Suprapubic skin (tissue), 4 donors: Measurements from ENCODE around the gene ANO3.

Experiments used
- CTCF ChIP-seq, 2 donors: fragments of 200-600 bp in 1 of 2; fragments of 450-650 bp in 1 of 2; sonication (generic) in 1 of 2; IDR thresholded peaks; one replicate each; pipeline ENCODE4 v1.5.1; 2016 to 2019; ENCODE audit warnings: antibody characterized with exemption in 2 of 2, mild to moderate bottlenecking in 1 of 2, moderate library complexity in 1 of 2
- EP300 ChIP-seq: sonication (generic); formaldehyde crosslinking; IDR thresholded peaks from one replicate; pipeline ENCODE4 v1.6.1; 2017; ENCODE audit warnings: antibody characterized with exemption
- POLR2A ChIP-seq, 2 donors: fragments of 450-650 bp; IDR thresholded peaks; one replicate each; pipeline ENCODE4 v1.6.1; 2017; ENCODE audit warnings: antibody characterized with exemption in 2 of 2, mild to moderate bottlenecking in 2 of 2, moderate library complexity in 2 of 2
- POLR2AphosphoS5 ChIP-seq, 3 donors: sonication (generic); formaldehyde crosslinking; IDR thresholded peaks; one replicate each; pipeline ENCODE4 v1.6.1; 2017; ENCODE audit warnings: antibody characterized with exemption in 3 of 3

GRCh38 chr11:26623076-26623659 is 291.2 kb downstream of the ANO3 start:
- TF ChIP-seq CTCF (IDR thresholded peaks at IDR 0.05) (no peak), EP300 (no peak), POLR2A (IDR thresholded peaks at IDR 0.05) (no peak), POLR2AphosphoS5 (IDR thresholded peaks at IDR 0.05) (no peak)
